K562 (cell line): ENCODE results near the gene EFCAB5. TPM values are rescaled to one million over a fixed set of nuclear protein-coding genes. Genes with fewer than 3 reads are reported as not detected.

Experiments used
- polyA plus RNA-seq, 8 experiments: library from polyadenylated mRNA; depleted of rRNA in 4 of 8; stranded (reverse) in 5 of 8; unstranded in 3 of 8; fragments of >200 nt; fragmentation: Nextera tagmentation in 2 of 8; fragmentation: Illumina TruSeq in 1 of 8; extraction: Ambion mirVana in 2 of 8; extraction: Trizol in 1 of 8; gene quantifications; 2 replicates each; pipeline versions ENCODE4 v1.2.1 to v1.2.3, GENCODE V29; 2011 to 2014; ENCODE audit warnings: inconsistent platforms in 1 of 8, missing spikeins in 1 of 8
- total RNA-seq, 7 experiments: library from RNA; depleted of rRNA in 6 of 7; stranded (reverse); fragments of >200 nt in 6 of 7; fragmentation: Illumina TruSeq in 2 of 7; extraction: Trizol in 2 of 7; gene quantifications; 2 replicates each; pipeline versions ENCODE4 v1.2.1 to v1.2.3, GENCODE V29; 2011 to 2021; ENCODE audit warnings: low replicate concordance in 1 of 7
- TF ChIP-seq, protein P1 (sequence below): fragments of 450-650 bp; IDR thresholded peaks from 2 replicates; pipeline ENCODE4 v1.6.1; 2016; ENCODE audit warnings: mild to moderate bottlenecking, moderate library complexity
- TF ChIP-seq, protein P2 (sequence below), 2 experiments: fragments of 450-650 bp; formaldehyde crosslinking in 1 of 2; IDR thresholded peaks; 2 replicates each; pipeline versions ENCODE4 v1.4.0 to v1.6.1; 2014 to 2020; ENCODE audit warnings: mild to moderate bottlenecking in 2 of 2, borderline replicate concordance in 1 of 2, low read depth in 1 of 2

The EFCAB5 gene
- total and polyA plus RNA-seq, 9 of the 15 experiments (the other 6 are each of a cell fraction or from before 2014, with no cell fraction given), result 0.06 to 0.11 TPM; not detected in 7

DNA sequence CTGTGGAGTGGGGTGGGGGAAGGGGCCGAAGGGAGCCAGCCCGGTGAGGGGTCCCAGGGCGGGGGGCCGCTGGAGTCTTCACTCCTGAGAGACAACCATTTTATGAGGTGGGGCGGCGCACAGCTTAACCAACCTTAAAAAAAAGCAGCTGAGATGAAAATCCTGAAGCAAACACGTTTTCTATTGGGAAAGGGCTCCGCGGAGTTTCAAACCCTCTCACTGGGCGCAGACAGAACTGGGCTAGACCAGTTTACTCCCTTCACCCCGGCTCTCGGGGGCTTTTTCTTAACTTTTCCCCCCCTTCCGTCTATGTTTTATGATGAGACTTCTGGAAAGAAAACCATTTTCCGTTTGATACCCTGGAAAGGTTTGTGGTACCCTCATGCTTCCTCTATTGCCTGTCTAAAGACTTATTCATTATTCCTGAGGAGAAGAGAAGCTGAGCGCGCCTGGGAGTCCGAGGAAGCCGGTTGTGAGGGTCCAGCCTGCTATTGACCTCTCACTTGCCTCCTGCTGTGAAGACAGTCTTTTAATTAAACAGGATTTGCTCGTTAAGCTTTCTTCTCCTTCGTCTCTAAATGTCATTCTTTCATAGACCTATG, 10.9 kb upstream of the EFCAB5 start (continued):
- TF ChIP-seq, protein P1, sequence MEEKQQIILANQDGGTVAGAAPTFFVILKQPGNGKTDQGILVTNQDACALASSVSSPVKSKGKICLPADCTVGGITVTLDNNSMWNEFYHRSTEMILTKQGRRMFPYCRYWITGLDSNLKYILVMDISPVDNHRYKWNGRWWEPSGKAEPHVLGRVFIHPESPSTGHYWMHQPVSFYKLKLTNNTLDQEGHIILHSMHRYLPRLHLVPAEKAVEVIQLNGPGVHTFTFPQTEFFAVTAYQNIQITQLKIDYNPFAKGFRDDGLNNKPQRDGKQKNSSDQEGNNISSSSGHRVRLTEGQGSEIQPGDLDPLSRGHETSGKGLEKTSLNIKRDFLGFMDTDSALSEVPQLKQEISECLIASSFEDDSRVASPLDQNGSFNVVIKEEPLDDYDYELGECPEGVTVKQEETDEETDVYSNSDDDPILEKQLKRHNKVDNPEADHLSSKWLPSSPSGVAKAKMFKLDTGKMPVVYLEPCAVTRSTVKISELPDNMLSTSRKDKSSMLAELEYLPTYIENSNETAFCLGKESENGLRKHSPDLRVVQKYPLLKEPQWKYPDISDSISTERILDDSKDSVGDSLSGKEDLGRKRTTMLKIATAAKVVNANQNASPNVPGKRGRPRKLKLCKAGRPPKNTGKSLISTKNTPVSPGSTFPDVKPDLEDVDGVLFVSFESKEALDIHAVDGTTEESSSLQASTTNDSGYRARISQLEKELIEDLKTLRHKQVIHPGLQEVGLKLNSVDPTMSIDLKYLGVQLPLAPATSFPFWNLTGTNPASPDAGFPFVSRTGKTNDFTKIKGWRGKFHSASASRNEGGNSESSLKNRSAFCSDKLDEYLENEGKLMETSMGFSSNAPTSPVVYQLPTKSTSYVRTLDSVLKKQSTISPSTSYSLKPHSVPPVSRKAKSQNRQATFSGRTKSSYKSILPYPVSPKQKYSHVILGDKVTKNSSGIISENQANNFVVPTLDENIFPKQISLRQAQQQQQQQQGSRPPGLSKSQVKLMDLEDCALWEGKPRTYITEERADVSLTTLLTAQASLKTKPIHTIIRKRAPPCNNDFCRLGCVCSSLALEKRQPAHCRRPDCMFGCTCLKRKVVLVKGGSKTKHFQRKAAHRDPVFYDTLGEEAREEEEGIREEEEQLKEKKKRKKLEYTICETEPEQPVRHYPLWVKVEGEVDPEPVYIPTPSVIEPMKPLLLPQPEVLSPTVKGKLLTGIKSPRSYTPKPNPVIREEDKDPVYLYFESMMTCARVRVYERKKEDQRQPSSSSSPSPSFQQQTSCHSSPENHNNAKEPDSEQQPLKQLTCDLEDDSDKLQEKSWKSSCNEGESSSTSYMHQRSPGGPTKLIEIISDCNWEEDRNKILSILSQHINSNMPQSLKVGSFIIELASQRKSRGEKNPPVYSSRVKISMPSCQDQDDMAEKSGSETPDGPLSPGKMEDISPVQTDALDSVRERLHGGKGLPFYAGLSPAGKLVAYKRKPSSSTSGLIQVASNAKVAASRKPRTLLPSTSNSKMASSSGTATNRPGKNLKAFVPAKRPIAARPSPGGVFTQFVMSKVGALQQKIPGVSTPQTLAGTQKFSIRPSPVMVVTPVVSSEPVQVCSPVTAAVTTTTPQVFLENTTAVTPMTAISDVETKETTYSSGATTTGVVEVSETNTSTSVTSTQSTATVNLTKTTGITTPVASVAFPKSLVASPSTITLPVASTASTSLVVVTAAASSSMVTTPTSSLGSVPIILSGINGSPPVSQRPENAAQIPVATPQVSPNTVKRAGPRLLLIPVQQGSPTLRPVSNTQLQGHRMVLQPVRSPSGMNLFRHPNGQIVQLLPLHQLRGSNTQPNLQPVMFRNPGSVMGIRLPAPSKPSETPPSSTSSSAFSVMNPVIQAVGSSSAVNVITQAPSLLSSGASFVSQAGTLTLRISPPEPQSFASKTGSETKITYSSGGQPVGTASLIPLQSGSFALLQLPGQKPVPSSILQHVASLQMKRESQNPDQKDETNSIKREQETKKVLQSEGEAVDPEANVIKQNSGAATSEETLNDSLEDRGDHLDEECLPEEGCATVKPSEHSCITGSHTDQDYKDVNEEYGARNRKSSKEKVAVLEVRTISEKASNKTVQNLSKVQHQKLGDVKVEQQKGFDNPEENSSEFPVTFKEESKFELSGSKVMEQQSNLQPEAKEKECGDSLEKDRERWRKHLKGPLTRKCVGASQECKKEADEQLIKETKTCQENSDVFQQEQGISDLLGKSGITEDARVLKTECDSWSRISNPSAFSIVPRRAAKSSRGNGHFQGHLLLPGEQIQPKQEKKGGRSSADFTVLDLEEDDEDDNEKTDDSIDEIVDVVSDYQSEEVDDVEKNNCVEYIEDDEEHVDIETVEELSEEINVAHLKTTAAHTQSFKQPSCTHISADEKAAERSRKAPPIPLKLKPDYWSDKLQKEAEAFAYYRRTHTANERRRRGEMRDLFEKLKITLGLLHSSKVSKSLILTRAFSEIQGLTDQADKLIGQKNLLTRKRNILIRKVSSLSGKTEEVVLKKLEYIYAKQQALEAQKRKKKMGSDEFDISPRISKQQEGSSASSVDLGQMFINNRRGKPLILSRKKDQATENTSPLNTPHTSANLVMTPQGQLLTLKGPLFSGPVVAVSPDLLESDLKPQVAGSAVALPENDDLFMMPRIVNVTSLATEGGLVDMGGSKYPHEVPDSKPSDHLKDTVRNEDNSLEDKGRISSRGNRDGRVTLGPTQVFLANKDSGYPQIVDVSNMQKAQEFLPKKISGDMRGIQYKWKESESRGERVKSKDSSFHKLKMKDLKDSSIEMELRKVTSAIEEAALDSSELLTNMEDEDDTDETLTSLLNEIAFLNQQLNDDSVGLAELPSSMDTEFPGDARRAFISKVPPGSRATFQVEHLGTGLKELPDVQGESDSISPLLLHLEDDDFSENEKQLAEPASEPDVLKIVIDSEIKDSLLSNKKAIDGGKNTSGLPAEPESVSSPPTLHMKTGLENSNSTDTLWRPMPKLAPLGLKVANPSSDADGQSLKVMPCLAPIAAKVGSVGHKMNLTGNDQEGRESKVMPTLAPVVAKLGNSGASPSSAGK, result peak; percentile 38; the same call in 1 of the 2 replicates
- TF ChIP-seq, protein P2, sequence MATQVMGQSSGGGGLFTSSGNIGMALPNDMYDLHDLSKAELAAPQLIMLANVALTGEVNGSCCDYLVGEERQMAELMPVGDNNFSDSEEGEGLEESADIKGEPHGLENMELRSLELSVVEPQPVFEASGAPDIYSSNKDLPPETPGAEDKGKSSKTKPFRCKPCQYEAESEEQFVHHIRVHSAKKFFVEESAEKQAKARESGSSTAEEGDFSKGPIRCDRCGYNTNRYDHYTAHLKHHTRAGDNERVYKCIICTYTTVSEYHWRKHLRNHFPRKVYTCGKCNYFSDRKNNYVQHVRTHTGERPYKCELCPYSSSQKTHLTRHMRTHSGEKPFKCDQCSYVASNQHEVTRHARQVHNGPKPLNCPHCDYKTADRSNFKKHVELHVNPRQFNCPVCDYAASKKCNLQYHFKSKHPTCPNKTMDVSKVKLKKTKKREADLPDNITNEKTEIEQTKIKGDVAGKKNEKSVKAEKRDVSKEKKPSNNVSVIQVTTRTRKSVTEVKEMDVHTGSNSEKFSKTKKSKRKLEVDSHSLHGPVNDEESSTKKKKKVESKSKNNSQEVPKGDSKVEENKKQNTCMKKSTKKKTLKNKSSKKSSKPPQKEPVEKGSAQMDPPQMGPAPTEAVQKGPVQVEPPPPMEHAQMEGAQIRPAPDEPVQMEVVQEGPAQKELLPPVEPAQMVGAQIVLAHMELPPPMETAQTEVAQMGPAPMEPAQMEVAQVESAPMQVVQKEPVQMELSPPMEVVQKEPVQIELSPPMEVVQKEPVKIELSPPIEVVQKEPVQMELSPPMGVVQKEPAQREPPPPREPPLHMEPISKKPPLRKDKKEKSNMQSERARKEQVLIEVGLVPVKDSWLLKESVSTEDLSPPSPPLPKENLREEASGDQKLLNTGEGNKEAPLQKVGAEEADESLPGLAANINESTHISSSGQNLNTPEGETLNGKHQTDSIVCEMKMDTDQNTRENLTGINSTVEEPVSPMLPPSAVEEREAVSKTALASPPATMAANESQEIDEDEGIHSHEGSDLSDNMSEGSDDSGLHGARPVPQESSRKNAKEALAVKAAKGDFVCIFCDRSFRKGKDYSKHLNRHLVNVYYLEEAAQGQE (IDR thresholded peaks at IDR 0.05; ENCODE audit: borderline replicate concordance), result peak; percentile 39
- TF ChIP-seq, protein P2 (CRISPR knock-in tag; IDR thresholded peaks at IDR 0.05; ENCODE audit: low read depth), result no peak
